Measurements from ENCODE around the gene MGAT3.

GRCh38 chr22:39434243-39434653 is 22.6 kb upstream of the MGAT3 start:
- TF ChIP-seq CTCF (tag by site-specific recombination; IDR thresholded peaks at IDR 0.05) (no peak), EGR2 (tag by site-specific recombination; IDR thresholded peaks at IDR 0.05; ENCODE audit: low read depth) (no peak), ZNF157 (tag by site-specific recombination; IDR thresholded peaks at IDR 0.05) (no peak), PRDM1 (tag by site-specific recombination; IDR thresholded peaks at IDR 0.05) (no peak), PRDM4 (tag by site-specific recombination; IDR thresholded peaks at IDR 0.05) (no peak), ZNF426 (tag by site-specific recombination; IDR thresholded peaks at IDR 0.05) (no peak), ATF2 (tag by site-specific recombination; IDR thresholded peaks at IDR 0.05; ENCODE audit: low read depth) (no peak), ZNF2 (tag by site-specific recombination; IDR thresholded peaks at IDR 0.05) (no peak), ZNF830 (tag by site-specific recombination; IDR thresholded peaks at IDR 0.05; ENCODE audit: low read depth) (no peak), ZNF274 (IDR thresholded peaks at IDR 0.05; ENCODE audit: low read length) (no peak), ZNF274 (tag by site-specific recombination; IDR thresholded peaks at IDR 0.05; ENCODE audit: borderline replicate concordance) (no peak), ZNF23 (tag by site-specific recombination; IDR thresholded peaks at IDR 0.05; ENCODE audit: borderline replicate concordance) (no peak)
